Tibial nerve (tissue), 3 donors: Measurements from ENCODE around the gene ARMC3.

Experiments used
- CTCF ChIP-seq, 5 experiments: fragments of 200-600 bp in 3 of 5; fragments of 450-650 bp in 2 of 5; sonication (generic) in 3 of 5; IDR thresholded peaks; one replicate each; pipeline ENCODE4 v1.5.1; 2016 to 2019; ENCODE audit warnings: antibody characterized with exemption in 5 of 5, mild to moderate bottlenecking in 3 of 5, moderate library complexity in 2 of 5
- POLR2A ChIP-seq, 2 donors: fragments of 450-650 bp; IDR thresholded peaks; one replicate each; pipeline ENCODE4 v1.6.1; 2017; ENCODE audit warnings: antibody characterized with exemption in 2 of 2, mild to moderate bottlenecking in 2 of 2, moderate library complexity in 2 of 2

- no peak for TF ChIP-seq CTCF (IDR thresholded peaks at IDR 0.05)
- TF ChIP-seq POLR2A (IDR thresholded peaks at IDR 0.05) = no peak
Measured at GRCh38 chr10:23081221-23081750, 153.4 kb downstream of the ARMC3 start.
